Peyer's patch (tissue), 4 donors: ENCODE data around the gene SLAMF1. TPM values are rescaled to one million over a fixed set of nuclear protein-coding genes. Genes with fewer than 3 reads are reported as not detected.
"Not testable (repeated sequence)": the region's sequence is repeated elsewhere in the genome, so short reads cannot be mapped to it uniquely, and the experiment has no call there.

Experiments
- DNase-seq, 3 donors: peaks; one replicate each; pipeline ENCODE4 v3.0.0-alpha.2; 2017 to 2019
- H3K27ac ChIP-seq, 4 donors: fragments of 200-600 bp; sonication (generic); one replicate each; pipeline ENCODE4 v1.5.1; 2016 to 2019
- H3K27me3 ChIP-seq, 2 donors: fragments of 200-600 bp; sonication (generic); one replicate each; pipeline ENCODE4 v1.5.1; 2019
- H3K36me3 ChIP-seq, 3 donors: fragments of 200-600 bp; sonication (generic); one replicate each; pipeline ENCODE4 v1.5.1; 2016 to 2019
- H3K4me1 ChIP-seq, 4 donors: fragments of 200-600 bp; sonication (generic); one replicate each; pipeline ENCODE4 v1.5.1; 2016 to 2019
- H3K4me3 ChIP-seq, 4 donors: fragments of 200-600 bp; sonication (generic); 1 replicate in 3 of 4; 2 replicates in 1 of 4; pipeline ENCODE4 v1.5.1; 2016 to 2019; ENCODE audit warnings: mild to moderate bottlenecking in 1 of 4
- H3K9me3 ChIP-seq, 4 donors: fragments of 200-600 bp; sonication (generic); one replicate each; pipeline ENCODE4 v1.5.1; 2016 to 2019; ENCODE audit warnings: mild to moderate bottlenecking in 1 of 4
- CTCF ChIP-seq, 6 experiments: fragments of 450-650 bp in 4 of 6; fragments of 200-600 bp in 2 of 6; sonication (generic) in 1 of 6; IDR thresholded peaks; one replicate each; pipeline ENCODE4 v1.5.1; 2017 to 2019; ENCODE audit warnings: antibody characterized with exemption in 6 of 6, mild to moderate bottlenecking in 3 of 6, moderate library complexity in 1 of 6
- POLR2A ChIP-seq, 2 donors: fragments of 450-650 bp; IDR thresholded peaks; one replicate each; pipeline ENCODE4 v1.5.1; 2017; ENCODE audit warnings: antibody characterized with exemption in 2 of 2, mild to moderate bottlenecking in 2 of 2, moderate library complexity in 2 of 2
- total RNA-seq, 4 donors: library from RNA; depleted of rRNA; stranded (reverse); fragments of >200 nt; gene quantifications; one replicate each; pipeline ENCODE4 v1.1.0, GENCODE V29; 2016

Gene SLAMF1
- total RNA-seq, result 1 to 10 TPM in 3 of 4 donors, not detected in 1; 2.5 to 9.1 (median 6.0) TPM

- peak within 1 kb of the TSS; percentile 31 to 41 (median 38) for H3K4me3 ChIP-seq
- TF ChIP-seq CTCF (IDR thresholded peaks at IDR 0.05), result no peak
- no peak for TF ChIP-seq POLR2A (IDR thresholded peaks at IDR 0.05)
- H3K27ac ChIP-seq, result peak within 1 kb of the TSS; percentile 56 to 79 (median 67)
- peaks cover 0 to 3% (median 0%) of the 10 kb centered on the region in 4 donors for H3K4me1 ChIP-seq
- no peaks in the 10 kb centered on the region for H3K27me3 ChIP-seq
- no peaks in the 10 kb centered on the region for H3K36me3 ChIP-seq
- DNase-seq, result peak in 2 of 3 donors; percentile 61 to 65
- H3K9me3 ChIP-seq, result no peaks in the 10 kb centered on the region
Observed at GRCh38 chr1:160646711-160647328, at the start of gene SLAMF1. Gene SLAMF1, minus strand, starts transcription at chr1:160647044. Its CDS starts 99 bp downstream, at chr1:160646945.

- H3K27me3 ChIP-seq, H3K4me3 ChIP-seq, H3K36me3 ChIP-seq, H3K9me3 ChIP-seq, H3K27ac ChIP-seq, DNase-seq, H3K4me1 ChIP-seq: not testable (repeated sequence)
- TF ChIP-seq CTCF (IDR thresholded peaks at IDR 0.05), result peak in 2 of 6 experiments; percentile 21 to 45
Observed at GRCh38 chr1:160692390-160692789, 45.5 kb upstream of the SLAMF1 start.

GRCh38 chr1:160685266-160685665 is 38.4 kb upstream of the SLAMF1 start:
- H3K4me3 ChIP-seq, result no peak overlapping the region
- H3K9me3 ChIP-seq, result no peaks in the 10 kb centered on the region
- no peaks in the 10 kb centered on the region for H3K36me3 ChIP-seq
- TF ChIP-seq POLR2A (IDR thresholded peaks at IDR 0.05) (no peak), CTCF (IDR thresholded peaks at IDR 0.05) (no peak)
- DNase-seq, result no peak
- no peaks in the 10 kb centered on the region for H3K27me3 ChIP-seq
- H3K4me1 ChIP-seq, result peaks cover 0 to 14% (median 8%) of the 10 kb centered on the region in 4 donors
- H3K27ac ChIP-seq, result peak overlapping the region in 3 of 4 donors; percentile 8 to 62 (median 34)

- Histone ChIP-seq H3K27ac (peak overlapping the region; percentile 34 to 62 (median 48)), H3K4me1 (peaks cover 0 to 14% (median 8%) of the 10 kb centered on the region in 4 donors), H3K36me3 (no peaks in the 10 kb centered on the region), H3K4me3 (no peak overlapping the region), H3K27me3 (no peaks in the 10 kb centered on the region), H3K9me3 (no peaks in the 10 kb centered on the region)
- DNase-seq, result no peak
- no peak for TF ChIP-seq POLR2A (IDR thresholded peaks at IDR 0.05)
- no peak for TF ChIP-seq CTCF (IDR thresholded peaks at IDR 0.05)
Observed at GRCh38 chr1:160682983-160683865, 36.4 kb upstream of the SLAMF1 start.

- no peaks in the 10 kb centered on the region for H3K36me3 ChIP-seq
- H3K4me3 ChIP-seq, result no peak overlapping the region
- H3K27ac ChIP-seq, result peak overlapping the region in 2 of 4 donors; percentile 30 to 35
- no peaks in the 10 kb centered on the region for H3K27me3 ChIP-seq
- H3K4me1 ChIP-seq, result peaks cover 0 to 14% (median 8%) of the 10 kb centered on the region in 4 donors
- H3K9me3 ChIP-seq, result no peaks in the 10 kb centered on the region
- TF ChIP-seq POLR2A (IDR thresholded peaks at IDR 0.05) (no peak), CTCF (IDR thresholded peaks at IDR 0.05) (no peak)
- DNase-seq, result no peak
Observed at GRCh38 chr1:160681891-160682140, 35.0 kb upstream of the SLAMF1 start.
